Epidermal melanocyte (primary cell): ENCODE measurements around the gene CBX2.

Experiments
- DNase-seq: peaks from one replicate; pipeline ENCODE4 v3.0.0; 2011; ENCODE audit warnings: low spot score; ENCODE audit not compliant: insufficient read length

The CBX2 gene

DNA sequence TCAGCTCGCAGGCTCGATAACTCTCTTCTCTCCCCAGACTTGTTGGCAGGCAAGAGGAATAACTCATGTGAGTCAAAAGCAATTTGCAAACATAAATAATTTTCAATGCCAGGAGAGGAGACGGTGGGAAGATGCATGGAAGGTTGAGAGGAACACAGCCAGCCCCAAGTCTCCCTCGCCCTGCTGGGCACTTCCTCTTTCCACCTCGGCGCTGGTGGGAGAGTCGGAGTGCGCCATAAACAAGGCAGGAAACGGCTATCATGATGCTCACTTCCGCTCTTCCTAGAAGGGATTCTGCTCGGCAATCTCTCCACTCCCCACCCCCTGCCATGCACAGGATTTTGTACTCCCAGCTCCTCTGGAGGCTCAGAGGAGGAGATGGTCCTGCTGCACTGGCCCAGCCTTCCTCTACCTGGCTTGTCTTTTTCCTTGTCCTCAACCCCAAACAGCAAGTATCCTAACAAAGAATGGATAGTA, 48.3 kb downstream of the CBX2 start:
- no peak for DNase-seq

DNA sequence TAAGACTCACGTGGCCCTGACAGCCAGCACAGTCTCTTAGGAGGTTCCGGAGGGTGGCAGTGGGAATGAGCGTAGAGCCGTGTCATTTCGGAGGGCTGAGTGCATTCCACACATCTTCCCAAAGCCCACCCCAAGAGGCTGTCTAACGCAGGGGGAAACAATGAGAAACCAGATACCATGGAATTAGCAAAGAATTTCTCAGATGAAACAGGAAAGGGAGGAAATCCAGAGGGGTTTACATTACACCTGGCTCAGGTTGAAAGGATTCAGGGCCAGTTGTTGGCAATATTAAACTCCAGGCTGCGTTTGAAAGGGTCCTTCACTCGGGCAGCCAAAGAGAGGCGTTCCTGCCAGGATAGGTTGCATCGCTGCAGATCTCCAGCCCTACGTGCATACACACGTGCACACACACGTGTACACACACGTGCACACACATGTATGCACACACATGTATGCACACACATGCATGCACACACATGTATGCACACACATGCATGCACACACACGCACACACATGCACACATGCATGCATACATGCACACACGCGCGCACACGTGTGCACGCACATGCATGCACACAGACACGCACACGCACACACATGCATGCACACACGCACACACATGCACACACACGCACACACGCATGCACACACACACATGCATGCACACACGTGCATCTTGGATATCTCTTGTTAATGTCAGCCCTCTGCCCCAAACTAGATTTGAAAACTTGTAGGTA, 49.1 kb downstream of the CBX2 start:
- DNase-seq, result no peak

DNA sequence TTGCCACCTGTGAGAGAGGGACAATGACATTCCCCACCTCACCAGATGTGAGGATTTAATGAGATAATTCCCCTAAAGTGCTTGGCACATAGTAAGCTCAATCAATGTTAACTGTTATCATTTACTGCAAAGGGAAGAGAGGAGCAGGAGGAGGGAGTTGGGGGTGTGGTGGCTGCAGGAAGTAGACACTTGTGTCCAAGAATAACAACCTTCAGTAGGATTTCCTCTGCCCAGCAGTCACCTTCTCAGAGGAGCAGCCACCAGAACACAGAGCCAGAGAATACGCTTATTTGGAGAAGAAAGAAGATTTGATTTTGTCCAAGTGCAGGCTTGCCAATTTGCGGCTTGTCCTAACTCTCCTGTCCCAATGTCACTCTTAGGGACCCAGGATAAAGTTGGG, 51.1 kb downstream of the CBX2 start:
- no peak for DNase-seq

DNA sequence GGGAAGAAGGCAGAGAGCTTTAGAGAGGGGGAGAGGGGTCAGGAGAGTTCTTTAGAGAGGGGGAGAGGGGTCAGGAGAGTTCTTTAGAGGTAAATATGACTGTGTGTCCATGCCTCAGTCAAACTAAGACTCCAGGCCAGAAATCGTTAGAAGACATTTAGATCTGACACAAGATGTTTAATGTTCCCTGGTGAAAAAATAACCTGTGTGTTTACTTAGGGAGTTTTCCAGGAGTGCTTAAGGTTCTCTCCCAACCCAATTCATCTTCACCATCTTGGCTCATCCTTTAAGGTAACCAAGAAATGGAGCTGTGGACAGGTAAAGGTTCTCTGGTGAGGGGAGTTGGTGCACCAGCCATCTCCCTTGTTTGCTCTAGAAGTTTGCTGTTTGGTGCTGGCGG, 51.5 kb downstream of the CBX2 start:
- no peak for DNase-seq

DNA sequence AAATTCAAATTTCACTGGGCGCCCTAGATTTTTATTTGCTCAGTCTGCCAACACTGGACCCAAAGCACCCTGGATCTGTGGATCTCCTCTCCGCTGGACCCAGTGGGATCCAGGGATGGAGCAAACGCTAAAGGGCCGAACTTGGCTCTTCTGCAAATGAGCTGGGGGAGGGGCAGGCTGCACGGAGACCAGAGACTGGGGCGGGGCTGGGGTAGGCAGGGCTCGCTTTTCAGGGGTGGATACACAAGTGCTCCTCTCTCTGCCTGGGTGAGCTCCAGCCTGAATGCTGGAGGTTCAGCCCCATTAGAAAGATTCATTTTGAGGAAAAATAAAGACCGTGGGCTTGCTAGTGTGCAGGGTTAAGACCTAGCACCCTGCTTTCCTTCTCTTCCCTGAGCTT, 52.4 kb downstream of the CBX2 start:
- no peak for DNase-seq

DNA sequence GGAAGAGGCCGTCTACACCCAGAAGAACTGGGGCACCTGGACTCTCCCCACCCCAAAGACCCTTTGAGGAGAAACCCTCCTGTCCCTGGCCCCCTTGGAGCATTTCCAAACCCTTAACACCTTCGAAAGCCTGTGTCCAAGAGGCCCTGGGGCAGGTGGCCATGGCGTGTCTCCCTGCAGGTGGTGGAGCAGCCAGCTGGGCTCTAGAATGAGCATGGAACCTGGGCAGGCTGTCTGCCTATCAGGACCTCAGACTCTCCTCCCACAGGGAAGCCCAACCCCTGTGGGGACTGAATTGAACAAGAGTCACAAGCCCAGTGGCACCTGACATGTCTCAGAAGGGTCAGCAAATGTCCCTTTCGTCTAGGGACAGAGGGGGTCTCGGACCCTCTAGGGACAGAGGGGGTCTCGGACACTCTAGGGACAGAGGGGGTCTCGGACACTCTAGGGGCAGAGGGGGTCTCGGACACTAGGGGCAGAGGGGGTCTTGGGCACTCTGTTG, 52.9 kb downstream of the CBX2 start:
- no peak for DNase-seq

DNA sequence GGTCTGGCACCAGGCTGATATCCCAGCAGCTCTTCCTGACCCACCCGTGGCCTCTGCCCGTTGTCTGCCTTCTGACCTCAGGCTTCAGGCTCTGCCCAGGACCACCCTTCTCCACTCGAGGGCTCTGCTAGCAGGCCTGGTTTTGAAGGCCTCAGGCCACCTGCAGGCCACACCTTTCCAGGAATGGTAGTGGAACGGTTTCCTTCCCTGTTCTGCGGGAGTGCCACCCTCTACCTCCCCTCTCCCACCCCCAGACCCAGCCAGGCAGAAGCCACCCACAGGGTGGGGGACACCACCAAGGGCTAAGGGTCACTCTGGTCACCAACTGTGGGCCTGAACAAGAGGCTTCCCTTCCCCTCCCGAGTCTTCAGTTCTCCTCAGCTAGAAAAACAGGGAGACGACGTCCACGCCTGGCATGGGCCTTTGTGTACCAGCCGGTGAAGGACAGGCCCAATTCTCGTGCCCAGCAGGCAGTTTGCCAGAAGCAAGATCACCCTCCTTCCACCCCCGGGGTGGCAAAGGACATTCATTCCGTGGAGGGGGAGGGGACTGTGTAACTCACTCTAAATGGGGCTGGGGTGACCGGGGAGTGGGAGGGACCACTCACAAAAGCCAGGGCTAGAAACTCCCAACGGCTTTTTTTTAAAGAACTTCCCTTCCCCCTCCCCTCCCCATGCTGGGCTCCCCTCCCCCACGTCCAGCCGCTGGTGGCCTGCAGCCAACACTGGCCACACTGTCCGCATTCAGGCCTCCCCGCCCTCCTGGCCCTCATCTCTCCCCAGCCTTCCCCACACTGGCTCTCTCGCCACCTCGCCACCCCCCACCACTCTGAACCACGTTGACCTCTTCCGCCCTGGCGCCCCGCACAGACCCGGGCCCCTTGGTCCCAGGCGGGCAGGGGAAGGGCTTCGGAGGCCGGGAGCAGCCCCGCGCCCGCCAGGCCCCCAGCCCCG, 53.6 kb downstream of the CBX2 start:
- no peak for DNase-seq

DNA sequence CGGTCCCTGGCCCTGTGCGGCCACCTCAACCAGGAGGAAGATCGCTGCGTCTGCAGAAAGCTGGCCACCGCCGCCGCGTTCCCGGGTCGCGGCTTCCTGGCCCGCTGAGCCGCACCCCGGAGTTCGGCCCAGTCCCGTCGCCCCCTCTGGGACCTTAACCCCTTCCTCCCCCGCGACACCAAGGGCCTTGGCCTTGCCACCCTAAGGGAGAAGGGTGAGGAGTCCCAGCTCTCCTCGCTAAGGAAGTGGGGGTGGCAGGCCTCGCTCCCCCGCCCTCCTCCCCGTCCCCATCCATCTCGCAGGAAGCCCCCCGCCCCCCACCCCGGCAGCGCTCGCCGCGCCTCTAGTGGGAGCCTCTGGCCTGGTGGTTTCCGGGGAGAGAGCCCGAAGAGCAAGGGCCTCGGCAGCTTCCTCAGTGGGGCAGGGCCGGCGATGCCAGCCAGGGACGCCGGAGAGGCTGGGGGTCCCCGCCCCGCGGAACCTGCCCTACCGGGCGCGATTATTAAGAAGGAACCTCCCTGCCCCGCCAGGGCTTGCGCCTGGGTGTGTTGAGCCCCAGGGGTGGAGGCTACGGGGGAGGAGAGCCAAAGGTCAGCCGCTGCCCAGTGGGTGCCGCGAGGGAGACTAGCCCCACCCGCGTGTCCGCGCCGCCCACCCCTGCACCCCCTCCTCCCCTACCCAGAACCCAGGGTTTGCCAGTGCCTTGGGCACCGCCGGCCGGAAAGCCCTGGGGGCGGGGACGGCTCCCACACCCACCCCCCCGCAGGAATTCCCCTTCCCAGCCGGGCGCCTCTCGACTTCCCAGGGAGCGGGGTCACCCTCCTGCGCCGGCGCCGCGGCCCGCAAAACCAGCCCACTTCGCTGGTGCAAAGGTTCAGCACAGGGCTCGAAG, 54.5 kb downstream of the CBX2 start:
- no peak for DNase-seq

DNA sequence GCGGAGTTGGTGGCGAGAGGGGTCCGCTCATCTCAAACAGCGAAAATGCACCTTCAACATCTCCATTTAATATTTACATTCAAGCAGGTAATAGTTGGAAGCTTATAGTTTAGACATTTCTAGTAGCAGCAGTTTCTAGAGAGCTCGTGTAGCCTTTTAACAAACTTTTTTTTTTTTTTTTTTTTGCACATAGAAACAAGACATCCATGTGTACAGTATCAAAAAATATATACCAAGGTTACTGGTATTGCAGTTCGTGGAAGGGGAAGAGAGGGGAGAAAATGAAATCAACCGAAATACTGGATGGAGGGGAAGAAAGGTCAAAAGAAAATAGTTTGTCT, 55.1 kb downstream of the CBX2 start:
- no peak for DNase-seq

DNA sequence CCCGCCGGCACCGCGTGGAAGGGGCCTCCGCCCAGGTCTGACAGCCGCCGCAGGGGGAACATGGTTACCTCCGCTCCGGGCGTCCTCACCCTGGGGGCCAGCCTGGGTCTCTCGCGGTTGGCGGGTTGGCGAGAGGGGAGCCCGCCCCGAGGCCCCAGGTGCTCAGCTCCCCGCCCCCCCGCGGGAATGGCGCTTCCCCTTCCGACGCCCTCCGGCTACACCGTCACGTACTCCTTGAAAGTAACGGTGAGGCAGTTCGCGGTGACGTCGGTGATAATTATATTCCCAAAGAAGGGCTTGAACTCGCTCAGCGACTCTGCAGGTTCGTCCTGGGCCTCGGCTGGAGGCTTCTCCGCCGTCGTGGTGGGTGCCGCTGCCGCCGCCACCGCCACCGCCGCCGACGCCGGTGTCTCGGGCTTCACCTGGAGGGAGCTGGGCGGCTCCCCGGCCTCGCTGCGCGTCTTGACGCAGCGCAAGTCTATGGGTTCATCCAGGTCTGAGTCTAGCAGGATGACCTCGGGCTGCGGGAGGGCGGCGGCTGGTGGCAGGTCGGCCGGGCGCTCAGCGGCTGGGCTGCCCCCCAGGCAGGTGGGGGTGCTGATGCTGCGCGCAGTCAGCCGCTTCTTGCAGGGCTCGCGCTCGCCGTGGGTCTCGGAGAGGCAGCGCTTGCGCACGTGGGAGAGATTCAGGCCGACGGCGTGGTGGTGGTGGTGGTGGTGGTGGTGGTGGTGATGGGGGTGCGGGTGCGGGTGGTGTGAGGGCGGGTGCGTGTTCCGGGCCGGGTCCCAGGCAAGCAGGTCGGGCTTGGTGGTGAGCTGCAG, 56.0 kb downstream of the CBX2 start:
- DNase-seq, result no peak

DNA sequence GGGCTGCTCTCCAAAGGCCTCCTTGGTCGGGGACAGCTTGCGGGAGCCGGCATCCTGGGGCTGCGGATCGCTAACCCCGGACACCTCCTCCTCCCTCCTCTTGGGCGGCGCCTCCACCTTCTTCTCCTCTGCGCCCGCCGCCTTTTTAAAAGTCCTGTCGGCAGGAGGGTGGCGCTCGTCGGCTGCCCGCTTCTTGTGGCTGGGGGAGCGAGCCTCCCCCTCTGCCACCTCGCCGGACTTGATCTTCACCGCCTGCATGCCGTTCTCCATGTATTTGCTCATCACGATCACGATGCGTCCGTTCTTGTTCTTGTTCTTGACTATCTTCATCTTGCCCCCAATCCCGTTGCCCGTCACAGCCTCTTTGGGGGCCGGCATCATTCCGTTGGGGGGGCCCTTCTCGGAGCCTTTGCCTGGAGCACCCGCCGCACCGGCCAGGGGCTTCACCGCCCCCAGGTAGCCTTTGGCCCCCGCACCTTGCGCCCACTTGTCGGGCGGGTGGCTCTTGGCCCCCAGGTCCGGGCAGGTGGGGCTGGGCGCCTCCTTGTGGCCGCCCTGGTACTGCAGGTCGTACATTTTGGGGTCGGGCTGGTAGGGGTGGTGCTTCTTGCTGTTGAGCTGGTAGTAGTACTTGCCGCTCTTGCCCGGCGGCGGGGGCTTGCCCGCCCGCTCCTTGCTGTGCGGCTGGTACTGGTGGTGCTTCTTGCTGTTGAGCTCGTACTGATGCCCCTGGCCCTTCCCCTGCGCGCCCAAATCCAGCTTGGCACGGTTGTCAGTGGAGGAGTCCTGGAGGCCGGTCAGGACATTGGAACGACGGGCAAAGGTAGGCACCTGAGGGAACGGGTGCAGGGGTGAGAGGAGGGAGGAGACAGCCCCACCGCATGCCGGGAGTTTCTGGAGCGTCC, 56.9 kb downstream of the CBX2 start:
- no peak for DNase-seq

DNA sequence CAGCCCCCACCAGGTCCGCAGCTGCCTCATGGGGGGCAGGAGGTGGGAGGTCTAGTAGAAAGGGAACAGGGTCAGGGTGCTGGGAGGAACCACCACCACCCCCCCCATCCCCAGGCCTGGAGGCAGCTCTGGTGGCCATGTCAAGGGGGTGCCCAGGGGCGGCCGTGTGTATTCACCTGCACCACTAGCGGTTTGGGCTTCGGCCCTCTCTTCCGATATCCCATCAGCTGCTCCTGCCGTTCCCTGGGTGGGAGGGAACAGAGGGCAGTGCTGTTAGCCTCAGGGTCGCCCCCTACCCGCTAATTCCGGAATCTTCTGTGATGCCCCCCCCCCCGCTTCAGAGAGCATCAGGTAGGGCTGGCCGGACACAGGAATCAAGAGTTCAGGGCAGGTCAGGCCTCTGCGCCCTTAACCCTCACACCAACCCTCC, 57.5 kb downstream of the CBX2 start:
- no peak for DNase-seq

DNA sequence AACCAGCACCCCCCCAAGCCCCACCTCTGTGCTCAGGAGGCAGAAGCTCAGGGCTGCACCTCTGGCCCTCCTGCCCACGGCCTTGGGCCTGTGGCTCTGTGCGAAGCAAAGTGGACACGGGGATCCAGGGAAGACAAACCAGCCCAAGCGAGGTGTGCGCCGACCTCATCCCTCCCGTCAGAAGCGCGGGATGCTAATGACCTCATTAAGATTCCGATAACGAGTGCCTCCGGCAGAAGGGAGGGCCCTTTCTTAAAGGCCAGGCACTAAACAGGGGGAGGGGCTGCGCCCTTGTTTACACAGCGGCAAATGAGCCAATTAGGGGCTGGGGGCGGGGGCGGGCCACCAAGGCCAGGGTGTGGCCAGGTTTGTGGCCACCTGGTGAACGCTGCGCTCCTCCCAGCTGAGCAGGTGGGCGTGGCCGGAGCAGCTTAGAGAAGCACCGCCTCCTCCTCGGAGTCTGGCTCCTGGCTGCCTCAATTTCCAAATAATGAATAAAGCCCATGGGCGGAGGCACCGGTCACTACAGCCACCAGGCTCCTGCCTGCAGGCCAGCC, 58.1 kb downstream of the CBX2 start:
- no peak for DNase-seq

DNA sequence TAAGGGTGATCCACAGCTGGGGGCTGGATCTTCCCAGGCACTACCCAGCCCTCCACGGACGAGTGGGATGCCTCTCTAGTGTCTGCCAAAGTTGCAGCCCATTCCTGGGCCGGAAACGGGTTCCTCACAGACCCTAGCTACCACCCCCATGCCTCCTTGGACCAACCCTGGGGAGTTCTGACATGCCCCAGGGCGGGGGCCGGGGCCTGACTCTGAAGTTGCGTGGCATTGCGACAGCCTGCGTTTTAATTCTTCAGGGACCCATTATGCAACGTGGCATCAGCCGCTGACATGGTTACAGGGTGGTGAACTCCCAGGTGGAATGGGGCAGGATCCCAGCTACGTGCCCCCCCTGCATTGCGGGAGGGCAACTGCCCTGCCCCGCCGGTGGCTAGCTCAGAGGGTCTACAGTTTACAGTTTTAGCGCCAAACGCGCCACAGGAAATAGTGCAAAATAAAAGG, 58.6 kb downstream of the CBX2 start:
- no peak for DNase-seq

DNA sequence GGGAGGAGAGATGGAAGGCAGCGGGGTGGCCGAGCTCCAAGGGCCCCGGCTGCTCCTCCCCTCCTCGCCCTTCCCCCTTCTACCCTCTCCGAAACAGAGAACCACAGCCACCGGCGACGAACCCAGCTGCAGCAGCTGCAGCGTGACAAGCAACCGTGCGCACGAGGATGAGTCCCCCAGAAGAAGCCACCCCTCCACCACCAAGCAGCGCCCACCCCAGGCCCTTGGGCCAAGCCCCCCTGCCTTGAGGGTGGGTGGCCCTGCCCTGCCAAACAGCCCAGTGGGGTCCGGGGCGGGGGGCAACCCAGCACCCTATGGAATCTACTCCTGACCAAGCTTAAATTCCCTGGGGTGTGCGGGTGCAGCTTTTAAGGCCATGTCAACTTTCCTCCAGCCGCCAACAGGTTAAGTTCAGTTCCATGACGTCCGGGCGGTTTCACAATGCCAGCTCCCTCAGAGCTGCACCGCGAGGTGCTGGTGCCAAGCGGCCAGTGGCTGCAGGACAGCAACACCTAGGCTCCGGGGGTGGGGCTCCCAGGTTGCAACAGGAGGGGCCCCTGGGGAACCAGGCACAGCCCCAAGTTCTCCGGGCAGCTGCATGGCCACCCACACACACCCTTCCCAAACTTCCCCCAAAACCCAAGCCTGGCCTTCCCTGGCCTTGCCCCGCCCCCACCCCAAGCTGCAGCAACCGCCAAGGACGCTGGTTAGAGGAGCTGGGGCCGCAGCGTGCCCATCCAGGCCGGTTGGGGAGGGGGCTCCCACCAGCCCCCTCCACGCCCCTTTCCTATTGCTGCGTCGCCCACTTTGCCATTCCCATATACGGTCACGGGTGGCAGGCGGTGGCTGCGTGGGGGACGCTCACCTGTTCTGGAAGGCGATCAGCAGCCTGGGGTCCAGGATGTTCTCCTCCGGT, 59.3 kb downstream of the CBX2 start:
- no peak for DNase-seq
